ENCODE results near the gene IFITM2.

DNA sequence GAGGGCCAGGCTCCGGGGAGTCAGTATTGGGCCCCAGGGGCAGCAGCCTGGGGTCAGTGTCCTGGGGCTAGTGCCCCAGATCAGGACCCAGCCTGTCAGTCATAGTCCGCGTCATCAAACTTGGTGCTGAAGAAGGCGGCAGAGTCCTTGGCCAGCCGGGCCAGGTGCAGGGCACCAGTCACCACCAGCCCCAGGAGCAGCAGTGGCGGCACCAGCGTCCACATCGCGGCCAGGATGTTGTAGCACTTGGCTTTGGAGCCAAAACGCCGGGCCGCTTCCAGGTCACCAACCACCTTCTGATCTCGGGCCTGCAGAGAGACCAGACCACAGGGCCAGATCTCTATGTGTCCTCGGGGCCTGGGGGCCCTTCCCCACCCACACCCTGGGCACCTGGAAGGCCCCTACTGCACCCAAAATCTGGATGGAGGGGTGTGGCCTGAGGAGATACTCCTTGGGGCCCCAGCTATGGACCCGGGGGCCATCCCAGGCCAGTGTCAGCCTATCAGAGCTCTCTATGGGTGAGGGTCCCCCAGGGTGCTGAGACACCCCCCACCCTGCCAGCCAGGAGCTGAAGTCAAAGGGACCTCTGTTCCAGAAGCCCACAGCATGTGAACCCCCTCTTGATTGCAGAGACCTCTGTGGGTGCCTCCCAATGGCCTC is 9.1 kb upstream of the IFITM2 start:
- TF ChIP-seq, protein P1, sequence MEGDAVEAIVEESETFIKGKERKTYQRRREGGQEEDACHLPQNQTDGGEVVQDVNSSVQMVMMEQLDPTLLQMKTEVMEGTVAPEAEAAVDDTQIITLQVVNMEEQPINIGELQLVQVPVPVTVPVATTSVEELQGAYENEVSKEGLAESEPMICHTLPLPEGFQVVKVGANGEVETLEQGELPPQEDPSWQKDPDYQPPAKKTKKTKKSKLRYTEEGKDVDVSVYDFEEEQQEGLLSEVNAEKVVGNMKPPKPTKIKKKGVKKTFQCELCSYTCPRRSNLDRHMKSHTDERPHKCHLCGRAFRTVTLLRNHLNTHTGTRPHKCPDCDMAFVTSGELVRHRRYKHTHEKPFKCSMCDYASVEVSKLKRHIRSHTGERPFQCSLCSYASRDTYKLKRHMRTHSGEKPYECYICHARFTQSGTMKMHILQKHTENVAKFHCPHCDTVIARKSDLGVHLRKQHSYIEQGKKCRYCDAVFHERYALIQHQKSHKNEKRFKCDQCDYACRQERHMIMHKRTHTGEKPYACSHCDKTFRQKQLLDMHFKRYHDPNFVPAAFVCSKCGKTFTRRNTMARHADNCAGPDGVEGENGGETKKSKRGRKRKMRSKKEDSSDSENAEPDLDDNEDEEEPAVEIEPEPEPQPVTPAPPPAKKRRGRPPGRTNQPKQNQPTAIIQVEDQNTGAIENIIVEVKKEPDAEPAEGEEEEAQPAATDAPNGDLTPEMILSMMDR (IDR thresholded peaks at IDR 0.05), result no peak
- no peak for TF ChIP-seq EZH2 (IDR thresholded peaks at IDR 0.05; ENCODE audit: borderline replicate concordance, insufficient read depth, low read depth, low read length, poor library complexity, severe bottlenecking)

Measured in B cell (primary cell).